Renal pelvis (tissue), 4 donors: ENCODE data around the gene CSNK1E. TPM values are rescaled to one million over a fixed set of nuclear protein-coding genes. Genes with fewer than 3 reads are reported as not detected.
"Not testable (repeated sequence)": the region's sequence is repeated elsewhere in the genome, so short reads cannot be mapped to it uniquely, and the experiment has no call there.

Experiments used
- DNase-seq: peaks from one replicate; pipeline ENCODE4 v3.0.0-alpha.2; 2013
- polyA plus RNA-seq, 3 donors: library from polyadenylated mRNA; unstranded; fragments of 120-200 nt; gene quantifications; one replicate each; pipeline ENCODE4 v1.2.1, GENCODE V29; 2013; ENCODE audit not compliant: insufficient read length in 3 of 3

CSNK1E gene
- polyA plus RNA-seq, 3 donors, result 136 to 196 (median 163) TPM

- DNase-seq, result no peak
Measured at GRCh38 chr22:38346506-38346905, 29.3 kb upstream of the CSNK1E start.

GRCh38 chr22:38345782-38346181 lies 28.5 kb upstream of the CSNK1E start:
- no peak for DNase-seq

GRCh38 chr22:38339893-38340292 lies 22.7 kb upstream of the CSNK1E start:
- not testable (repeated sequence) for DNase-seq

- DNase-seq, result no peak
Measured at GRCh38 chr22:38338772-38339379, 21.6 kb upstream of the CSNK1E start.

- no peak for DNase-seq
Measured at GRCh38 chr22:38336699-38337098, 19.5 kb upstream of the CSNK1E start.

- no peak for DNase-seq
Measured at GRCh38 chr22:38335077-38335476, 17.8 kb upstream of the CSNK1E start.

GRCh38 chr22:38327805-38328204 lies 10.6 kb upstream of the CSNK1E start:
- DNase-seq, result no peak

- no peak for DNase-seq
Measured at GRCh38 chr22:38327396-38327795, 10.2 kb upstream of the CSNK1E start.

- DNase-seq, result no peak
Measured at GRCh38 chr22:38325587-38325986, 8.4 kb upstream of the CSNK1E start.

- DNase-seq, result no peak
Measured at GRCh38 chr22:38320605-38321402, 3.6 kb upstream of the CSNK1E start.

GRCh38 chr22:38318792-38319773 lies 1.9 kb upstream of the CSNK1E start:
- no peak for DNase-seq

GRCh38 chr22:38317995-38318715 lies 922 bp upstream of the CSNK1E start:
- no peak for DNase-seq

- no peak for DNase-seq
Measured at GRCh38 chr22:38316364-38317121, 690 bp downstream of the CSNK1E start.

- no peak for DNase-seq
Measured at GRCh38 chr22:38315823-38316363, 1.3 kb downstream of the CSNK1E start.

GRCh38 chr22:38314933-38315822 lies 2.1 kb downstream of the CSNK1E start:
- DNase-seq, result no peak

GRCh38 chr22:38314051-38314932 lies 2.9 kb downstream of the CSNK1E start:
- DNase-seq, result no peak

GRCh38 chr22:38313384-38313955 lies 3.8 kb downstream of the CSNK1E start:
- DNase-seq, result no peak

- no peak for DNase-seq
Measured at GRCh38 chr22:38312261-38312800, 4.9 kb downstream of the CSNK1E start.
